GM20431 (cell line): ENCODE data around the gene TRIOBP.
"Not testable (repeated sequence)": the region's sequence is repeated elsewhere in the genome, so short reads cannot be mapped to it uniquely, and the experiment has no call there.

Experiments
- in situ Hi-C: fragments of 300-500 bp; cut with MseI, MboI; formaldehyde crosslinking; loops from one replicate; pipeline ENCODE4 v1.15.0; 2020; ENCODE audit warnings: low sequenced_read_pairs; ENCODE audit not compliant: unreplicated experiment

The TRIOBP gene, protein sequence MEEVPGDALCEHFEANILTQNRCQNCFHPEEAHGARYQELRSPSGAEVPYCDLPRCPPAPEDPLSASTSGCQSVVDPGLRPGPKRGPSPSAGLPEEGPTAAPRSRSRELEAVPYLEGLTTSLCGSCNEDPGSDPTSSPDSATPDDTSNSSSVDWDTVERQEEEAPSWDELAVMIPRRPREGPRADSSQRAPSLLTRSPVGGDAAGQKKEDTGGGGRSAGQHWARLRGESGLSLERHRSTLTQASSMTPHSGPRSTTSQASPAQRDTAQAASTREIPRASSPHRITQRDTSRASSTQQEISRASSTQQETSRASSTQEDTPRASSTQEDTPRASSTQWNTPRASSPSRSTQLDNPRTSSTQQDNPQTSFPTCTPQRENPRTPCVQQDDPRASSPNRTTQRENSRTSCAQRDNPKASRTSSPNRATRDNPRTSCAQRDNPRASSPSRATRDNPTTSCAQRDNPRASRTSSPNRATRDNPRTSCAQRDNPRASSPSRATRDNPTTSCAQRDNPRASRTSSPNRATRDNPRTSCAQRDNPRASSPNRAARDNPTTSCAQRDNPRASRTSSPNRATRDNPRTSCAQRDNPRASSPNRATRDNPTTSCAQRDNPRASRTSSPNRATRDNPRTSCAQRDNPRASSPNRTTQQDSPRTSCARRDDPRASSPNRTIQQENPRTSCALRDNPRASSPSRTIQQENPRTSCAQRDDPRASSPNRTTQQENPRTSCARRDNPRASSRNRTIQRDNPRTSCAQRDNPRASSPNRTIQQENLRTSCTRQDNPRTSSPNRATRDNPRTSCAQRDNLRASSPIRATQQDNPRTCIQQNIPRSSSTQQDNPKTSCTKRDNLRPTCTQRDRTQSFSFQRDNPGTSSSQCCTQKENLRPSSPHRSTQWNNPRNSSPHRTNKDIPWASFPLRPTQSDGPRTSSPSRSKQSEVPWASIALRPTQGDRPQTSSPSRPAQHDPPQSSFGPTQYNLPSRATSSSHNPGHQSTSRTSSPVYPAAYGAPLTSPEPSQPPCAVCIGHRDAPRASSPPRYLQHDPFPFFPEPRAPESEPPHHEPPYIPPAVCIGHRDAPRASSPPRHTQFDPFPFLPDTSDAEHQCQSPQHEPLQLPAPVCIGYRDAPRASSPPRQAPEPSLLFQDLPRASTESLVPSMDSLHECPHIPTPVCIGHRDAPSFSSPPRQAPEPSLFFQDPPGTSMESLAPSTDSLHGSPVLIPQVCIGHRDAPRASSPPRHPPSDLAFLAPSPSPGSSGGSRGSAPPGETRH (N-terminal part only)

DNA sequence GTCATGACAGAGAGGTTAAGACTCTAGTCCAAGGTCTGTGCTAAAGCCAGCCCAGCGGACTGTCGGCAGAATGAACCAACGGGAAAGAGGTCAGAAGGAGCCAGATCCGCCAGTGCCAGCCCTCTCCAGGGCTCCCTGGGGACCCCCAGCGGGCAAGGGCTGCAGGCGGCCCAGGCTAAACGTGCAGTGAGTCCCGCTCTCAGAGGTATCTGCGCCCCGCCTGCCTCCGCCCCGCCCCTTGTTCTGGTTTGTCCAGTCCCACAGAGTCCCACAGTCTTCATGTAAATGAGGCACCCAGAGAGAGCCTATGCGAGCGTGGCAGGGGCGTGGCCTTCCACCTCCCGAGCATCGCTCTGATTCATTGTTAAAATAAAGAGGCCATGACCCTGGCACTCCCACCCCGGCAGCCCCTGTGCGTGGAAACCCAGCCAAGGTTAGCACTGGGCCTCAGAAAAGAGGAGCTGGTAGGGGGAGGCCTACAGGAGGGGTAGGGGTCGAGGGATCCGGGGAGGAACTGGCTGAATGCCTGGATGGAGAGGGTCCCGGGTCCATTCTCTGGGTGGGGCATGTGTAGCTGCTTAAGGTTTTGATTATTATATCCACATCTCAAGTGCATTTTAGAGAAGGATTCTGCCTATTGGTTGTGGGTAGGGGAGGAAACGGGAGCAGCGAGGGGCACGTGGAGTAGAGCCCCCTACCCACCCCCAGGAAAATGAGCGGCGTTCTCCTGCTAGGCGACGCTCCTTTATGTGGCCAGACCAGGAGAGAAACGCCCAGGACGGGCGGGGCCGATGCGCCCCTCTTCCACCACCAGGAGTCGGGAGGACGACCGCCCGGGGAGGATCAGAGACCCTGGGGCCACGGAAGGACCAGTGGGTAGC lies at the start of gene TRIOBP:
Gene TRIOBP (plus strand): TSS at position 392 of the 881 bp plus-strand sequence. CDS start 4,318 bp downstream, outside the sequence.
- in situ Hi-C loops, result no loop called here

GRCh38 chr22:37647317-37647716 lies 49.5 kb upstream of the TRIOBP start:
- in situ Hi-C loops, result no loop called here

GRCh38 chr22:37647928-37648327 lies 48.9 kb upstream of the TRIOBP start:
- in situ Hi-C loops, result no loop called here

- in situ Hi-C loops, result no loop called here
These were observed 46.2 kb upstream of the TRIOBP start for GRCh38 chr22:37650463-37651136.

DNA sequence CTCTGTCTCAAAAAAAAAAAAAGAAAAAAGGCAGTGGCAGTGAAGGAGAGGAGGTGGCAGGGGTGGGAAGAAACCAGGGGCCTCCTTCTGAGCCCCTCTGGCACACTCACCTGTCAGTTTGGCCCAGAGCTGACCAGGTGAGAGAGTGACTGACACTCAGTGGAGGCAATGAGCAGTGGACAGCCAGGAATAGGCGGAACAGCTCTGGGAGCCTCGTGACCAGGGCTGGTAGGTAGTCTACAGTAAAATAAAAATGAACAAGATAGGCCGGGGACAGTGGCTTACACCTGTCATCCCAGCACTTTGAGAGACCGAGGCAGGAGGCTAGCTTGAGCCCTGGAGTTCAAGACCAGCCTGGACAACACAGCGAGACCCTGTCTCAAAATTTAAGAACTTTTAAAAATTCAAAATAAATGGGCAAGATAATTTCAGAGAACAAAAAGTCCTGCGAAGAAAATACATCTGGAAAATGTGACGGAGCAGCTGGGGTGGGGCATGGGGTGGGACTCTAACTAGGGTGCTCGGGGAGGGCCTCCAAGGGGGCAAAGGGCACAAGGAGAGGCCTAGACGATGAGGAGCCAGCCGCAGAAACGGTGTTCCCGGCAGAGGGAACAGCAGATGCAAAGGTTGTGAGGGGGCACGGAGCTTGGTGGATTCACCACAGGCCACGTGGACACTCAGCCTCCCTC lies 42.1 kb upstream of the TRIOBP start:
- in situ Hi-C loops, result no loop called here

GRCh38 chr22:37655252-37655563 lies 41.6 kb upstream of the TRIOBP start:
- in situ Hi-C loops, result no loop called here

DNA sequence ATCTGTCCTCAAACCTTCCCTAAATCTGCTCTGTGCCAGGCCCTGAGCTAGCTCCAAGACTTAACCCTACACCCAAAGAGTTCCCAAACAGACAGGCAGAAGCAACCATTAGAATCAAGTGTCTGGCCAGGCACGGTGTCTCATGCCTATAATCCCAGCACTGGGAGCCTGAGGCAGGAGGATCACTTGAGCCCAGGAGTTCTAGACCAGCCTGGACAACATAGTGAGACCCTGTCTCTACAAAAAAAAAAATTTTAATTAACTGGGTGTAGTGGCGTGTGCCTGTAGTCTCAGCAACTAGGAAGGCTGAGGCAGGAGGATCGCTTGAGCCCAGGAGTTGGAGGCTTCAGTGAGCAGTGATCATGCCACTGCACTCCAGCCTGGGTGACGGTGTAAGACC lies 40.3 kb upstream of the TRIOBP start:
- in situ Hi-C loops, result not testable (repeated sequence)

DNA sequence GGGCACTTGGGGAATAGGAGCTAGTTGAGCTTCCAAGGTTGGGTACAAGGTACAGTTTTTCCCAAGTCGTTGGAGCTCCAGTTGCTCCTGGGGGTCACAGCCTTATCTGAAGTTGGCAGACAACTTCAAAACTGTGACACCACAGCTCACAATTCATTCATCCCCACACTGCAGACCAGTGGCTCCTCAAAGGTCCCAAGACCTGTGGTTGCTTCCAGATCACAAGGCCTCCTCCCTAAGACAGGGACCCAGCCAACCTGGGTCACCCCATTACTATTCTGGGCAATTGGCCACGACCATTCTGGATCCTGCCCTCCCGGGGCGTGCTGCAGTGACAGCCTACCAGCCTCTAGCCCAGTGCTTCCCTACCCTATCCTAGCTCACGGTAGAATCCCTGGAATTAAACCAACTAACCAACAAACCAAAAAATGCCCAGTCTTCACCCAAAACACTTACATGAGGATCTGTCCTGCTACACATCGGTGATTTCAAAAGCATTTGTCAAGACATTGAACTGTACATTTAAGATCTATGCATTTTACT lies 39.2 kb upstream of the TRIOBP start:
- in situ Hi-C loops, result no loop called here

- in situ Hi-C loops, result no loop called here
These were observed 38.4 kb upstream of the TRIOBP start, which contains the start of gene PDXP for GRCh38 chr22:37658133-37659065. Gene PDXP, plus strand, starts transcription at chr22:37658723. Its CDS starts 60 bp downstream, at chr22:37658783.

- in situ Hi-C loops, result no loop called here
These were observed 37.6 kb upstream of the TRIOBP start for GRCh38 chr22:37659066-37659896.

DNA sequence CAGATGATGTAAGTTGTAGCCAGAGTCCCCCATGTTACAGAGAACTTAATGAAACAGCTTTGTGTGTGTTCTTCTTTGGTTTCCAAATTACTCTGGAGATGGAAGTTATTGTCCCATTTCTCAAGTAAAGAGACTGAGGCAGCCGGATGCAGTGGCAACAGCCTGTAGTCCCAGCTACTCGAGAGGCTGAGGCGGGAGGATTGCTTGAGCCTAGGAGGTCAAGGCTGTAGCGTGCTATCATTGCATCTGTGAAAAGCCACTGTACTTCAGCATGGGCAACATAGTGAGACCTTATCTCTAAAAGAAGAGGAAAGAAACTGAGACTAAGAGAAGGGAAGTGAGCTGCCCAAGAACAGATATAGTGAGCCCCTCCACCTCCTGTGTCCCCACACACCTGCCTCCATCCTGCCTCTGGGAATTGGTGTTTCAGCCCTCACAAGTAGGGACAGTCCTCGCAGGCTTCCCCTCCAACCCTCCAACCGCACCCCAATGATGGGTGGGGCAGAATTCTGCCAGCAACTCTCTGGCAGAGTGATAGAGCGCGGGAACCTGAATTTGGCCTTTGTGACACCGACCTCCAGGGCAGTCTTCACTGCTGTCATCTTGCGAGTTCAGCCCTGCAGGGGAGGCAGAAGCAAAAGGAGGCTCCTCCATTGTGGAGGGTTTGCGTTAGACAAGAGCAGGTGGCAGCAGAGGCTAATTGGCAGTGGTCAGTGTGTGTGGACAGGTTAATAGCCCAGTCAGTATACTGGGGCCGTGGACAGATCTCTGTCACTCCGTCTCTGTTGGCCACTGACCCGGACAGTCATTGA lies 36.7 kb upstream of the TRIOBP start:
- in situ Hi-C loops, result no loop called here

- in situ Hi-C loops, result no loop called here
These were observed 36.2 kb upstream of the TRIOBP start for GRCh38 chr22:37660709-37661045.

- in situ Hi-C loops, result no loop called here
These were observed 35.5 kb upstream of the TRIOBP start for GRCh38 chr22:37661160-37661924.

DNA sequence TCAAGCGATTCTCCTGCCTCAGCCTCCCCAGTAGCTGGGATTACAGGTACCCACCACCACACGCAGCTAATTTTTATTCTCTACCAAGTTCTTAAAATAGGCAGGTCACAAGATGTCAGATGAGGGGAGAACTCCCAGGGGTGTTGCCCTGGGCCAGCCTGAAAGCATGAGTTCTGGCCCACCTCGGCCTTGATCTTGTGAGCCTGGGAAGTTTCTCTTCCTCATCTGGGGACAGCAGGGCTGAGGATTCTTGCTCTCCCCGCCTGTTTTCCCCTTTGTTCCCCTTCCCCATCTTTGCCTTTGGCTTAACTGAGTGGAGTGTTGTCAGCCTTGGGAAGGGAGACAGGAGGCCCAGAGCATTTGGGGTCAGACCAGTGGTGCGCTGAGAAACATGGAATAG lies 34.8 kb upstream of the TRIOBP start:
- in situ Hi-C loops, result no loop called here
